Endothelial cell (in vitro differentiated cells): ENCODE data around the gene NXT1. TPM values are rescaled to one million over a fixed set of nuclear protein-coding genes. Genes with fewer than 3 reads are reported as not detected.

ENCODE experiments used
- DNase-seq: peaks from one replicate; pipeline ENCODE4 v3.0.0; 2021; ENCODE audit warnings: low spot score
- H3K27ac Mint-ChIP-seq: one replicate; pipeline ENCODE4 v1.8.0; 2021; ENCODE audit warnings: mixed read lengths, inconsistent platforms; ENCODE audit not compliant: unreplicated experiment
- H3K27me3 Mint-ChIP-seq: one replicate; pipeline ENCODE4 v1.8.0; 2021; ENCODE audit warnings: mild to moderate bottlenecking, moderate library complexity, mixed read lengths, inconsistent platforms; ENCODE audit not compliant: unreplicated experiment
- H3K36me3 Mint-ChIP-seq: one replicate; pipeline ENCODE4 v1.8.0; 2021; ENCODE audit warnings: mild to moderate bottlenecking, low read depth, mixed read lengths, inconsistent platforms; ENCODE audit not compliant: unreplicated experiment
- H3K4me1 Mint-ChIP-seq: one replicate; pipeline ENCODE4 v1.8.0; 2021; ENCODE audit warnings: mild to moderate bottlenecking, mixed read lengths, inconsistent platforms; ENCODE audit not compliant: unreplicated experiment
- H3K4me3 Mint-ChIP-seq: one replicate; pipeline ENCODE4 v1.8.0; 2021; ENCODE audit warnings: mild to moderate bottlenecking, mixed read lengths, inconsistent platforms; ENCODE audit not compliant: unreplicated experiment
- H3K9me3 Mint-ChIP-seq: one replicate; pipeline ENCODE4 v1.8.0; 2021; ENCODE audit warnings: mixed read lengths, inconsistent platforms; ENCODE audit not compliant: unreplicated experiment
- total RNA-seq: library from RNA; stranded (reverse); fragmentation: NEBNext Ultra II Directional; extraction: Animal tissue kit (Norgen Biotek cat#: 25700); gene quantifications from one replicate; pipeline ENCODE4 v1.2.1, GENCODE V29; 2021; ENCODE audit not compliant: unreplicated experiment
- TF ChIP-seq, protein P1 (sequence below): fragments of 200-600 bp; sonication (generic); IDR thresholded peaks from one replicate; pipeline ENCODE4 v1.5.0; 2021; ENCODE audit warnings: antibody characterized with exemption; ENCODE audit not compliant: unreplicated experiment

The NXT1 gene
- total RNA-seq, 1 donor from 2014 or later = 24.5 TPM

DNA sequence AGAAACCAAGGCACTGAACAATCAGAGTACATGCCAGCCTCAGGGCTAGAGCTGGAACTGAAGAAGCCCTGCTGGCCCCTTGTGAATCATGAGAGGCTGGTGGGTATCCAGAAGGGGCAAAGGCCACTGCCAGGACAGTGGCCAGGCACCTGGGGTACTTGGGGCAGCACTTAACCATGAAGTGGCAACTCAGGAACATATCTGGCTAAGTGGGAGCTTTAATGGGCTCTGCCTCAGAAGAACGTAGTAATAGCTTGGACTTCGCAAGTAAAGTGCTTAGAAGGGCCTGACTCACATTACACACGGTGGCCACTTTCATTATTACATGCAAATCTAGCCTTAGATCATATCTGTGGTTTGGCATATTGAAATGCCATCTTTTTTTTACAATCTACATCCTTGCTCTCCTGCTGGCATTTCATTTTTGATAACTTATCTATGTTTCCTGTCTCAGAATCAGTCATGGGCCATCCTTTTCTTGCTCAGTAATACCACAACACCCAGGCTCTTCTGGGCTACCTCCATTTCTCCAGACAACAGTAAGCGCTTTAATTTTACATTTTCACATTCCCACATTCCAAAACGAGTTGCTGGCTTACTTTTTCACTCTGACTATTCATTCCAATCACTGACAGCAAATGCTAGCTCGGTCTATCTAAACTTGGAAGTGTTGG lies 49.1 kb downstream of the NXT1 start:
- TF ChIP-seq, protein P1, sequence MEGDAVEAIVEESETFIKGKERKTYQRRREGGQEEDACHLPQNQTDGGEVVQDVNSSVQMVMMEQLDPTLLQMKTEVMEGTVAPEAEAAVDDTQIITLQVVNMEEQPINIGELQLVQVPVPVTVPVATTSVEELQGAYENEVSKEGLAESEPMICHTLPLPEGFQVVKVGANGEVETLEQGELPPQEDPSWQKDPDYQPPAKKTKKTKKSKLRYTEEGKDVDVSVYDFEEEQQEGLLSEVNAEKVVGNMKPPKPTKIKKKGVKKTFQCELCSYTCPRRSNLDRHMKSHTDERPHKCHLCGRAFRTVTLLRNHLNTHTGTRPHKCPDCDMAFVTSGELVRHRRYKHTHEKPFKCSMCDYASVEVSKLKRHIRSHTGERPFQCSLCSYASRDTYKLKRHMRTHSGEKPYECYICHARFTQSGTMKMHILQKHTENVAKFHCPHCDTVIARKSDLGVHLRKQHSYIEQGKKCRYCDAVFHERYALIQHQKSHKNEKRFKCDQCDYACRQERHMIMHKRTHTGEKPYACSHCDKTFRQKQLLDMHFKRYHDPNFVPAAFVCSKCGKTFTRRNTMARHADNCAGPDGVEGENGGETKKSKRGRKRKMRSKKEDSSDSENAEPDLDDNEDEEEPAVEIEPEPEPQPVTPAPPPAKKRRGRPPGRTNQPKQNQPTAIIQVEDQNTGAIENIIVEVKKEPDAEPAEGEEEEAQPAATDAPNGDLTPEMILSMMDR = peak; percentile 30
- H3K4me3 Mint-ChIP-seq = no peak overlapping the region
- H3K27ac Mint-ChIP-seq = no peak overlapping the region
- H3K4me1 Mint-ChIP-seq = peaks cover 10% of the 10 kb centered on the region
- H3K36me3 Mint-ChIP-seq = peaks cover 3% of the 10 kb centered on the region
- H3K9me3 Mint-ChIP-seq = no peaks in the 10 kb centered on the region
- DNase-seq = no peak
- peaks cover 1% of the 10 kb centered on the region for H3K27me3 Mint-ChIP-seq

DNA sequence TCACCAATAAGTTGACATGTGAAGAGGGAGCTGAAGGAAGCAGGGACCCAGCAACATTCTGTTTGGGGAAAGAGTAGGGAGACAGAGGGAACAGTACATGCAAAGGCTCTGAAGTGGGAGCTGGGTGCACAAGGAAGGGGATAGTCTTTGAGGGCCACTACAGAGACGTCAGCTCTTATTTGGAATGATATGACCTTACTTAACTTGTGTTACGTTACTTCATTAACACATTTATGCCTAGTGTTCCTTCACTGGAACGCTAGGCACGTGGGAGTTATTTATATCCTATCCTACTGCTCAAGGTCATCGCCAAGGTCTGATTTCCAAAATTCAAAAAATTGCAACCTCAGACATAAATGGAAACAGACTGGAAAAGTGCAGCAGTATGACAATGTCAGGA lies 50.5 kb downstream of the NXT1 start:
- TF ChIP-seq, protein P1 = no peak
- Mint-ChIP-seq H3K4me1 (peaks cover 10% of the 10 kb centered on the region), H3K4me3 (no peak overlapping the region), H3K27ac (no peak overlapping the region), H3K27me3 (no peaks in the 10 kb centered on the region), H3K36me3 (no peaks in the 10 kb centered on the region), H3K9me3 (no peaks in the 10 kb centered on the region)
- DNase-seq = no peak

DNA sequence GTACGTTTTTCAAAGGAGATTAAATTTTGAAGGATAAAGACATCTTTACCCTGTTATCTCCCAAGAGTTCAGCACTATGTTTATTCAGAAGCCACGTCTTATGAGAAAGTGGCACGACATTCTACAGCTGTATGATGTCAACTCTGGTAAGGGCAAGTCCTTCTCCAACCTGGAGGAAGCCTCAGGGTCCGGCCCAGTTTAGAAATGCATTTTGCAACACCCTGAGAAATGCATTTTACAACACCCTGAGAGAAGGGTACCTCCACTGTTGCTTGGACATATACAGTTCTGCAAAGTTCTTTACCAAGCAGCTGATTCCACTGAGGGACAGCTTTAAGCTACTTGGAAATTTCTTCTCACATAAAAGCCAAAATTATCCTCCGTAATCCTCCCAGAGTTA lies 53.2 kb downstream of the NXT1 start:
- Mint-ChIP-seq H3K4me1 (no peaks in the 10 kb centered on the region), H3K4me3 (no peak overlapping the region), H3K27ac (no peak overlapping the region), H3K36me3 (no peaks in the 10 kb centered on the region), H3K9me3 (no peaks in the 10 kb centered on the region), H3K27me3 (no peaks in the 10 kb centered on the region)
- DNase-seq = no peak
- TF ChIP-seq, protein P1 = no peak

DNA sequence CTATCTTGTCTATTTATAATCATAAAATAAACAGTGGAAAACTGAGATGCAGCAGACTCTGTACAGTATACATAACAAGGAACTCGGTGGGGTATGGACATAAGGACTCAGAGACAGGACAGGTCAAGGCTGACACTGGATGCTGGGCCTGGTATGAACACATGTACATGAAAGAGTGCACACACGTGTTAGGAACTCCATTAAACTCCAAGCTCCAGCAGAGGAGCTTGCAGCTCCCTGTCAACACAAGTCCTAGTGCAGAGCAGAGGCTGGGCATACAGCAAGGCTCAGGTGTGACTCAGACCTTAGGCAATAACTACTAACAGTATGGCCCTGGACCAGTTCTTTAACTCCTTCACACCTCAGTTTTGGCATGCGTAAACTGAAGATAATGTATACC lies 53.6 kb downstream of the NXT1 start:
- no peak for DNase-seq
- TF ChIP-seq, protein P1 = no peak
- Mint-ChIP-seq H3K27ac (no peak overlapping the region), H3K36me3 (no peaks in the 10 kb centered on the region), H3K27me3 (no peaks in the 10 kb centered on the region), H3K4me3 (no peak overlapping the region), H3K9me3 (no peaks in the 10 kb centered on the region), H3K4me1 (no peaks in the 10 kb centered on the region)

Other genes starting within 250 kb of the NXT1 start
- 9.6 TPM for gene GZF1, start 11.4 kb downstream of the NXT1 start, total RNA-seq
- gene NAPB, start 70.7 kb downstream of the NXT1 start, total RNA-seq = 9.6 TPM
- gene CSTL1, start 88.9 kb downstream of the NXT1 start, total RNA-seq = not detected
- gene CST11, start 102.1 kb downstream of the NXT1 start, total RNA-seq = not detected
- not detected for gene CST8, start 140.3 kb downstream of the NXT1 start, total RNA-seq
- gene CST9L, start 217.7 kb downstream of the NXT1 start, total RNA-seq = not detected